GM23248 (cell line): ENCODE measurements around the gene DEF6. TPM values are rescaled to one million over a fixed set of nuclear protein-coding genes. Genes with fewer than 3 reads are reported as not detected.
"Not testable (repeated sequence)": the region's sequence is repeated elsewhere in the genome, so short reads cannot be mapped to it uniquely, and the experiment has no call there.

Source experiments
- DNase-seq: peaks from one replicate; pipeline ENCODE4 v3.0.0-alpha.2; 2015
- H2AFZ ChIP-seq: fragments of 200-600 bp; sonication (generic); 2 replicates; pipeline ENCODE4 v1.6.1; 2016; ENCODE audit warnings: antibody characterized with exemption
- H3F3A ChIP-seq: fragments of 200-600 bp; sonication (generic); 2 replicates; pipeline ENCODE4 v1.6.1; 2016; ENCODE audit warnings: mild to moderate bottlenecking, antibody characterized with exemption, mixed run types; ENCODE audit not compliant: insufficient read depth
- H3K27ac ChIP-seq: fragments of 200-600 bp; sonication (generic); 2 replicates; pipeline ENCODE4 v1.5.1; 2016; ENCODE audit warnings: mild to moderate bottlenecking
- H3K27me3 ChIP-seq: fragments of 200-600 bp; sonication (generic); replicated peaks from 2 replicates; pipeline ENCODE4 v1.6.1; 2016; ENCODE audit warnings: mild to moderate bottlenecking; ENCODE audit not compliant: insufficient read depth
- H3K36me3 ChIP-seq: fragments of 200-600 bp; sonication (generic); 2 replicates; pipeline ENCODE4 v1.6.1; 2016; ENCODE audit warnings: low read depth, mild to moderate bottlenecking
- H3K4me1 ChIP-seq: fragments of 200-600 bp; sonication (generic); 2 replicates; pipeline ENCODE4 v1.6.1; 2016; ENCODE audit warnings: mild to moderate bottlenecking; ENCODE audit not compliant: insufficient read depth
- H3K4me2 ChIP-seq: fragments of 200-600 bp; sonication (generic); one replicate; pipeline ENCODE4 v1.6.1; 2016; ENCODE audit warnings: mild to moderate bottlenecking; ENCODE audit not compliant: unreplicated experiment
- H3K4me3 ChIP-seq: fragments of 200-600 bp; sonication (generic); 2 replicates; pipeline ENCODE4 v1.5.1; 2016; ENCODE audit warnings: mild to moderate bottlenecking
- H3K79me2 ChIP-seq: fragments of 200-600 bp; sonication (generic); 2 replicates; pipeline ENCODE4 v1.6.1; 2016; ENCODE audit warnings: mild to moderate bottlenecking; ENCODE audit not compliant: insufficient read depth
- H3K9ac ChIP-seq: fragments of 200-600 bp; sonication (generic); 2 replicates; pipeline ENCODE4 v1.6.1; 2016; ENCODE audit warnings: mild to moderate bottlenecking
- H3K9me2 ChIP-seq: fragments of 200-600 bp; sonication (generic); 2 replicates; pipeline ENCODE4 v1.6.1; 2016; ENCODE audit warnings: mixed run types, mild to moderate bottlenecking, moderate library complexity; ENCODE audit not compliant: insufficient read depth
- H3K9me3 ChIP-seq: fragments of 200-600 bp; sonication (generic); one replicate; pipeline ENCODE4 v1.6.1; 2017; ENCODE audit warnings: low read depth
- H4K20me1 ChIP-seq: fragments of 200-600 bp; sonication (generic); 2 replicates; pipeline ENCODE4 v1.6.0; 2016; ENCODE audit not compliant: insufficient read depth
- EZH2 ChIP-seq: fragments of 200-600 bp; sonication (generic); IDR thresholded peaks from 2 replicates; pipeline ENCODE4 v1.6.1; 2018; ENCODE audit warnings: antibody characterized with exemption, mild to moderate bottlenecking; ENCODE audit not compliant: insufficient read depth, poor library complexity, severe bottlenecking
- EZH2phosphoT487 ChIP-seq: fragments of 200-600 bp; sonication (generic); IDR thresholded peaks from 2 replicates; pipeline ENCODE4 v1.6.1; 2018; ENCODE audit warnings: antibody characterized with exemption, moderate library complexity, mild to moderate bottlenecking, low read depth; ENCODE audit not compliant: insufficient read depth
- WGBS, 2 experiments: methylation state at CpG; one replicate each; pipeline ENCODE4 v1.1.6; 2015 to 2017; ENCODE audit warnings: low lambda C conversion rate in 2 of 2, low coverage in 1 of 2; ENCODE audit errors: missing lambda C conversion rate in 2 of 2; 5-methylcytosine and 5-hydroxymethylcytosine counted together
- in situ Hi-C: fragments of 300-500 bp; cut with MboI; formaldehyde crosslinking; loops from 2 replicates; pipeline ENCODE4 v1.15.0; 2020
- polyA plus RNA-seq: library from polyadenylated mRNA; unstranded; fragments of >200 nt; fragmentation: Nextera tagmentation; extraction: Ambion mirVana; gene quantifications from 2 replicates; pipeline ENCODE4 v1.2.1, GENCODE V29; 2016
- total RNA-seq: library from RNA; depleted of rRNA; stranded (reverse); fragments of >200 nt; shearing (Covaris generic); gene quantifications from 2 replicates; pipeline ENCODE4 v1.2.3, GENCODE V29; 2014

Gene DEF6
- total and polyA plus RNA-seq, 2 experiments from 2014 or later, result 1.7 to 2.6 TPM

GRCh38 chr6:35321091-35321490, 23.5 kb downstream of the DEF6 start:
- Histone ChIP-seq H3K27ac (no peak overlapping the region), H3K9me3 (no peaks in the 10 kb centered on the region), H3K36me3 (no peaks in the 10 kb centered on the region), H3K9me2 (no peaks in the 10 kb centered on the region), H3K27me3 (no peaks in the 10 kb centered on the region; the same call in 1 of the 2 replicates), H3K4me1 (no peaks in the 10 kb centered on the region), H3F3A (no peaks in the 10 kb centered on the region), H3K79me2 (no peaks in the 10 kb centered on the region), H2AFZ (no peak overlapping the region), H3K4me3 (no peak overlapping the region), H4K20me1 (no peaks in the 10 kb centered on the region), H3K4me2 (no peak overlapping the region), H3K9ac (no peak overlapping the region)
- no peak for DNase-seq
- in situ Hi-C loops, result loop anchor here (25.0 kb wide), 1 partner anchor 416 kb away; the partner anchor contains the start of gene ARMC12
- TF ChIP-seq EZH2phosphoT487 (no peak), EZH2 (no peak)
- WGBS, 2 experiments, result 75 to 81% methylated on average over 8 of the region's 8 CpGs

DNA sequence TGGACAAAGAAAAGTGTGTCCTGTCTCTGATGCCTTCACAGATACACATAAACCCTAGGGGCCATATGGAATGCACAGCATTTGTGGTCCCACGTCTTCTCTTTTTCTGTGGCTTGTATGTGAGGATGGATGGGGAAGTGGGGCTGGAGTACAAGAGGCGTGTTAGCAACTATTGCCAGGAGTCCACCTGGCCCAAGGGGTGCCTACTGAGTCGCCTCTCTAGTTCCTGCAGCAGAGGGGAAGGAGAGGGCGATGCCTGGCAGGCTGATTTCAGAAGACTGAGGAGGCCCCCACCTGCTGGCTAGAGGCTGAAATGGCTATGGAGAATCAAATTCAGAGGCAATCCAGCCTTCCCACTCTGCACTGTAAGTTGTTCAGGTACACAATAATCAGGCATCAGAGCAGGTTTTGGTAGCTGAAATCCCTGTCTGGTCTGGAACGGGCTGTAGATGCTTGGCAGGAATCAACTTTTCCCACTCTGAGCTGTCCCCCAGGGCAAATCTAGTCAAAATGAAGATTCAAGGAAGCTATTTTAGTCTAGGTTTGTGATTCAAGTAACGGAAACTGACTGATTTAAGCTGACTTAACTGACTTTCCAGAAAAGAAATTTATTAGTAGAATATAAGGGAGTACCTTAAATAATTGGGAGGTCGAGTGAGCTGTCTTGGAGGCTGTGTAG, 29.9 kb downstream of the DEF6 start:
- DNase-seq, result peak; percentile 71
- Histone ChIP-seq H4K20me1 (no peaks in the 10 kb centered on the region), H3K27me3 (0 out of 2 replicates have a peak, but pooled peaks cover 3% of the 10 kb centered on the region), H3K27ac (no peak overlapping the region), H2AFZ (no peak overlapping the region), H3K9me2 (no peaks in the 10 kb centered on the region), H3K4me1 (no peaks in the 10 kb centered on the region), H3K79me2 (no peaks in the 10 kb centered on the region), H3F3A (no peaks in the 10 kb centered on the region), H3K36me3 (no peaks in the 10 kb centered on the region), H3K4me3 (no peak overlapping the region), H3K4me2 (no peak overlapping the region), H3K9me3 (no peaks in the 10 kb centered on the region), H3K9ac (no peak overlapping the region)
- no peak for TF ChIP-seq EZH2
- TF ChIP-seq EZH2phosphoT487, result no peak
- WGBS, 2 experiments, result 37 to 41% methylated on average over 7 of the region's 7 CpGs
- in situ Hi-C loops, result no loop called here

DNA sequence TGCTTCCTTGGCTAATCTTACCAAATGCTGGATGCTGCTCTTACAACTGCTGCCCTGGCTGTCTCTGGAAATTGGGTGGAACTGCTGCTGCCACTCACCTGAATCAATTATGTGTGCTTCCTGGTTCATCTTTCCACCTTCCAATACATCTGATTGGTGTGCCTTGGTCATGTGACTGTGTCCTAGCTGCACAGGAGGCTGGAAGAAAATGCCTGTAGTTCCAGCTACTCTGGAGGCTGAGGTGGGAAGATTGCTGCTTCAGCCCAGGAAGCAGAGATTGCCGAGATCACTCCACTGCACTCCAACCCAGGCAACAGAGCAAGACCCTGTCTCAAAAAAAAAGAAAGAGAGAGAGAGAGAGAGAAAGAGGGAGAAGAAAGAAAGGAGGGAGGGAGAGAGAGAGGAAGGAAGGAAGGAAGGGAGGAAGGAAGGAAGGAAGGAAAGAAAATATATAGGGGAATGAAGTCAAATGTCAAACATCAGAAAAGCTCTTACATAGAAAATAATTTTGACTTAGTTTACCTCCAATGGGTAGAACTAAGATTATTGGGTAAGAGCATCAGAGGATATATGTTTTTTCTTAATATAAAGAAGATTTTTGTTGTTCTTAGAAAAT, 30.6 kb downstream of the DEF6 start:
- TF ChIP-seq EZH2 (no peak), EZH2phosphoT487 (no peak)
- Histone ChIP-seq H3K4me2 (no peak overlapping the region), H3K9me2 (no peaks in the 10 kb centered on the region), H3K27ac (no peak overlapping the region), H3F3A (no peaks in the 10 kb centered on the region), H2AFZ (no peak overlapping the region), H3K9me3 (no peaks in the 10 kb centered on the region), H3K4me3 (no peak overlapping the region), H3K36me3 (no peaks in the 10 kb centered on the region), H3K79me2 (no peaks in the 10 kb centered on the region), H3K27me3 (0 out of 2 replicates have a peak, but pooled peaks cover 3% of the 10 kb centered on the region), H4K20me1 (no peaks in the 10 kb centered on the region), H3K4me1 (no peaks in the 10 kb centered on the region), H3K9ac (no peak overlapping the region)
- 90 to 97% methylated on average over 1 of the region's 1 CpG for WGBS, 2 experiments
- DNase-seq, result no peak
- in situ Hi-C loops, result no loop called here

DNA sequence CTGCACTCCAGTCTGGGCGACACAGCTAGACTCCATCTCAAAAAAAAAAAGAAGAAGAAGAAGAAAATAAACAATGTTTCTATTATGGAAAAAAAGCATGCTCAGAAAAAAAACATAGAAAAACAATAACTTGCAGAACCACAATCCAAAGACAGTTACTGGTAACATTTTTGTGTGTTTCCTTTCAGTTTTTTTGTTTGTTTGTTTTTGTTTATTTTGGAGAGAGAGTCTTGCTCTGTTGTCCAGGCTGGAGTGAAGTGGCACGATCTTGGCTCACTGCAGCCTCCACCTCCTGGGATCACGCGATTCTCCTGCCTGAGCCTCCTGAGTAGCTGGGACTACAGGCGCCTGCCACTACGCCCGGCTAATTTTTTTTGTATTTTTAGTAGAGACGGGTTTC, 31.3 kb downstream of the DEF6 start:
- H3K4me1 ChIP-seq, in situ Hi-C loops: not testable (repeated sequence)
- 88 to 89% methylated on average over 8 of the region's 8 CpGs for WGBS, 2 experiments

More for the DNA sequence above, 31.3 kb downstream of the DEF6 start:
- not testable (repeated sequence) for DNase-seq, H3K4me3 ChIP-seq, H3F3A ChIP-seq, H2AFZ ChIP-seq, H3K9me2 ChIP-seq, H3K4me2 ChIP-seq, H3K79me2 ChIP-seq, H4K20me1 ChIP-seq, H3K9ac ChIP-seq, H3K36me3 ChIP-seq, H3K27me3 ChIP-seq, H3K27ac ChIP-seq, H3K9me3 ChIP-seq
